Activated B cell treated with CpG ODN at 0.5 μM for 24 hours (primary cell): ENCODE data around the gene SMAD1. TPM values are rescaled to one million over a fixed set of nuclear protein-coding genes. Genes with fewer than 3 reads are reported as not detected.

Experiments used
- ATAC-seq: fragments of 200-7000 bp; cut with Tn5 transposase; one replicate; pipeline ENCODE4 v1.10.0; 2021; ENCODE audit warnings: low read depth, mild to moderate bottlenecking, moderate library complexity
- CTCF ChIA-PET: fragments of 350-600 bp; sonication (Branson Sonifier 250); formaldehyde crosslinking; loops from one replicate; lab custom pipeline; 2021; ENCODE audit warnings: antibody characterized with exemption; lab: Charles Lee
- POLR2A ChIA-PET: fragments of 350-600 bp; sonication (Branson Sonifier 250); formaldehyde crosslinking; loops from one replicate; lab custom pipeline; 2021; ENCODE audit warnings: antibody characterized with exemption; lab: Charles Lee
- DNase-seq: peaks from one replicate; pipeline ENCODE4 v3.0.0; 2022
- H3K27ac Mint-ChIP-seq: one replicate; pipeline ENCODE4 v1.8.0; 2020; ENCODE audit warnings: mixed read lengths
- H3K27me3 Mint-ChIP-seq: one replicate; pipeline ENCODE4 v1.8.0; 2021; ENCODE audit warnings: mixed read lengths
- H3K36me3 Mint-ChIP-seq: one replicate; pipeline ENCODE4 v1.8.0; 2021; ENCODE audit warnings: low read depth, mixed read lengths
- H3K4me1 Mint-ChIP-seq: one replicate; pipeline ENCODE4 v1.8.0; 2021; ENCODE audit warnings: mixed read lengths
- H3K4me3 Mint-ChIP-seq: one replicate; pipeline ENCODE4 v1.8.0; 2020; ENCODE audit warnings: mild to moderate bottlenecking, mixed read lengths
- H3K9me3 Mint-ChIP-seq: one replicate; pipeline ENCODE4 v1.8.0; 2020; ENCODE audit warnings: mixed read lengths
- intact Hi-C: fragments of 100-400 bp; cut with micrococcal nuclease; formaldehyde crosslinking; loops from one replicate; pipeline ENCODE4 v1.15.1; 2024
- total RNA-seq: library from RNA; stranded (reverse); gene quantifications from 2 replicates; pipeline ENCODE4 v1.2.3, GENCODE V29; 2022
- TF ChIP-seq, protein P1 (sequence below): fragments of 200-600 bp; IDR thresholded peaks from one replicate; pipeline ENCODE4 v1.8.0; 2022; ENCODE audit warnings: antibody characterized with exemption, mild to moderate bottlenecking

SMAD1 gene
- total RNA-seq, 1 donor from 2014 or later: not detected

- Mint-ChIP-seq H3K36me3 (no peaks in the 10 kb centered on the region), H3K4me1 (peaks cover 12% of the 10 kb centered on the region), H3K9me3 (no peaks in the 10 kb centered on the region), H3K27me3 (peaks cover 27% of the 10 kb centered on the region), H3K27ac (no peak overlapping the region), H3K4me3 (no peak overlapping the region)
- intact Hi-C loops: no loop called here
- TF ChIP-seq, protein P1, sequence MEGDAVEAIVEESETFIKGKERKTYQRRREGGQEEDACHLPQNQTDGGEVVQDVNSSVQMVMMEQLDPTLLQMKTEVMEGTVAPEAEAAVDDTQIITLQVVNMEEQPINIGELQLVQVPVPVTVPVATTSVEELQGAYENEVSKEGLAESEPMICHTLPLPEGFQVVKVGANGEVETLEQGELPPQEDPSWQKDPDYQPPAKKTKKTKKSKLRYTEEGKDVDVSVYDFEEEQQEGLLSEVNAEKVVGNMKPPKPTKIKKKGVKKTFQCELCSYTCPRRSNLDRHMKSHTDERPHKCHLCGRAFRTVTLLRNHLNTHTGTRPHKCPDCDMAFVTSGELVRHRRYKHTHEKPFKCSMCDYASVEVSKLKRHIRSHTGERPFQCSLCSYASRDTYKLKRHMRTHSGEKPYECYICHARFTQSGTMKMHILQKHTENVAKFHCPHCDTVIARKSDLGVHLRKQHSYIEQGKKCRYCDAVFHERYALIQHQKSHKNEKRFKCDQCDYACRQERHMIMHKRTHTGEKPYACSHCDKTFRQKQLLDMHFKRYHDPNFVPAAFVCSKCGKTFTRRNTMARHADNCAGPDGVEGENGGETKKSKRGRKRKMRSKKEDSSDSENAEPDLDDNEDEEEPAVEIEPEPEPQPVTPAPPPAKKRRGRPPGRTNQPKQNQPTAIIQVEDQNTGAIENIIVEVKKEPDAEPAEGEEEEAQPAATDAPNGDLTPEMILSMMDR: no peak
- no peak for ATAC-seq
- ChIA-PET POLR2A (no interaction called here), CTCF (no interaction called here)
- DNase-seq: no peak
These were observed 16.8 kb downstream of the SMAD1 start for GRCh38 chr4:145498430-145498829.

- CTCF ChIA-PET: no interaction called here
- TF ChIP-seq, protein P1: no peak
- no peaks in the 10 kb centered on the region for H3K36me3 Mint-ChIP-seq
- POLR2A ChIA-PET: no interaction called here
- no peaks in the 10 kb centered on the region for H3K9me3 Mint-ChIP-seq
- H3K27ac Mint-ChIP-seq: no peak overlapping the region
- no peak for DNase-seq
- peaks cover 22% of the 10 kb centered on the region for H3K27me3 Mint-ChIP-seq
- ATAC-seq: no peak
- H3K4me1 Mint-ChIP-seq: peaks cover 12% of the 10 kb centered on the region
- no peak overlapping the region for H3K4me3 Mint-ChIP-seq
- intact Hi-C loops: no loop called here
These were observed 19.5 kb downstream of the SMAD1 start for GRCh38 chr4:145501051-145501660.

DNA sequence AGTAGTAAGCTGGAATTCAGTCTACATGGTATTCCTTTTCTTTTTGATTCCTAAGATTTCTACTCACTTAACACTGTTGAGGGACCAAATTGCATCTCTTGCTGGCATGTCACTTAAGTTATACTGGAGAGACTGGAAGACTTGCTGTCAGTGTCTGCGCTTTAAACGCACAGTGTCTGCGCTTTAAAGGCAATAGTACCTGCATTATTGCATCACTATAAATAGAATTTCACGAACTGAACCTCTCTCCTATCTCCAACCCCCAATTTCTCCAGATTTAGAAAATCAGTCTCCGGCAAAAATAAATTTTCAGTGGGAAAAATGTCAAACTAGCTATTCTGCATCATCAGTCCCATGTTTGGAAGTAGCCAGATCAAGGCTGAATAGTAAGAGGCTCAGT, 21.2 kb downstream of the SMAD1 start:
- H3K36me3 Mint-ChIP-seq: no peaks in the 10 kb centered on the region
- H3K4me1 Mint-ChIP-seq: peaks cover 12% of the 10 kb centered on the region
- POLR2A ChIA-PET: no interaction called here
- ATAC-seq (no peak), DNase-seq (no peak)
- peaks cover 14% of the 10 kb centered on the region for H3K27me3 Mint-ChIP-seq
- H3K9me3 Mint-ChIP-seq: no peaks in the 10 kb centered on the region
- no peak overlapping the region for H3K4me3 Mint-ChIP-seq
- intact Hi-C loops: no loop called here
- CTCF ChIA-PET: no interaction called here
- no peak overlapping the region for H3K27ac Mint-ChIP-seq
- TF ChIP-seq, protein P1: no peak

DNA sequence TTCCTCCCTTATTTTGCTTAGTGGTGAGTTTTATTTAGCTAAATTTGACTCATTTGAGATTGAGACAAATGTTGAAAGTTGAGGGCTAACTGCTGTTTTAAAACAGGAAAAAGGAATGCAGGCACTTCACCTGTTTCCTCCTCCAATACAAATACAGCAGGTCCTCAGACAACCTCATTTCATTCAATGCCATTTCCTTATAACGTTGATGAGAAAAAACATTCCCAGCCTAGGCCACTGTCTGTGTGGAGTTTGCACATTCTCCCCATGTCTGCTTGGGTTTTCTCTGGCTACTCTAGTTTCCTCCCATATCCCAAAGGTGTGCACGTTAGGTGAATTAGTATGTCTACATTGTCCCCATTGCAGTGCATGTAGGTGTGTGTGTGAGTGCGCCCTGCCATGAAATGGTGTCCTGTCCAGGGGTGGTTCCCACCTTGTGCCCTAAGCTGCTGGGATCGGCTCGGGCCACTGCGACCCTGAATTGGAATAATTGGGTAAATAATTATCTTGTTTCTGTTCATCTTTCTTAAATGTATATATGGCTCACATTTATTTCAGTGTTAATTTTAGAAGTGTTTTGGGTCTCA, 21.9 kb downstream of the SMAD1 start:
- ATAC-seq: no peak
- H3K9me3 Mint-ChIP-seq: no peaks in the 10 kb centered on the region

GRCh38 chr4:145505995-145506394, 24.3 kb downstream of the SMAD1 start:
- ChIA-PET CTCF (no interaction called here), POLR2A (no interaction called here)
- intact Hi-C loops: no loop called here
- H3K36me3 Mint-ChIP-seq: no peaks in the 10 kb centered on the region
- peaks cover 11% of the 10 kb centered on the region for H3K4me1 Mint-ChIP-seq
- no peak overlapping the region for H3K27ac Mint-ChIP-seq
- ATAC-seq: no peak
- no peak overlapping the region for H3K4me3 Mint-ChIP-seq
- peaks cover 8% of the 10 kb centered on the region for H3K27me3 Mint-ChIP-seq
- no peak for DNase-seq
- no peaks in the 10 kb centered on the region for H3K9me3 Mint-ChIP-seq
- TF ChIP-seq, protein P1: no peak

More for the DNA sequence above, 21.9 kb downstream of the SMAD1 start:
- Mint-ChIP-seq H3K4me3 (no peak overlapping the region), H3K27me3 (peaks cover 13% of the 10 kb centered on the region), H3K27ac (no peak overlapping the region), H3K4me1 (peaks cover 12% of the 10 kb centered on the region), H3K36me3 (no peaks in the 10 kb centered on the region)
- POLR2A ChIA-PET: no interaction called here
- intact Hi-C loops: no loop called here
- TF ChIP-seq, protein P1: no peak
- CTCF ChIA-PET: no interaction called here
- no peak for DNase-seq
